Testis (tissue), 3 donors: ENCODE measurements around the gene JAKMIP1. TPM values are rescaled to one million over a fixed set of nuclear protein-coding genes. Genes with fewer than 3 reads are reported as not detected.

Source experiments
- DNase-seq: peaks from one replicate; pipeline ENCODE4 v3.0.0-alpha.2; 2019
- H3K27ac ChIP-seq, 2 donors: fragments of 200-600 bp; sonication (generic); one replicate each; pipeline ENCODE4 v1.5.1; 2019
- H3K27me3 ChIP-seq: fragments of 200-600 bp; sonication (generic); one replicate; pipeline ENCODE4 v1.5.1; 2019
- H3K36me3 ChIP-seq: fragments of 200-600 bp; sonication (generic); one replicate; pipeline ENCODE4 v1.5.1; 2017; ENCODE audit warnings: low read depth; ENCODE audit errors: missing control alignments
- H3K4me1 ChIP-seq: fragments of 200-600 bp; sonication (generic); one replicate; pipeline ENCODE4 v1.5.1; 2019
- H3K4me3 ChIP-seq, 2 donors: fragments of 200-600 bp; sonication (generic); one replicate each; pipeline ENCODE4 v1.5.1; 2017 to 2019
- H3K9me3 ChIP-seq: fragments of 200-600 bp; sonication (generic); one replicate; pipeline ENCODE4 v1.5.1; 2017
- CTCF ChIP-seq, 3 experiments: fragments of 450-650 bp in 2 of 3; fragments of 200-600 bp in 1 of 3; sonication (generic) in 1 of 3; IDR thresholded peaks; one replicate each; pipeline ENCODE4 v1.5.1; 2016 to 2019; ENCODE audit warnings: antibody characterized with exemption in 3 of 3, mild to moderate bottlenecking in 2 of 3, moderate library complexity in 1 of 3
- POLR2A ChIP-seq: fragments of 450-650 bp; IDR thresholded peaks from one replicate; pipeline ENCODE4 v1.6.1; 2017; ENCODE audit warnings: antibody characterized with exemption, mild to moderate bottlenecking, moderate library complexity
- WGBS, 2 donors: methylation state at CpG; one replicate each; pipeline ENCODE4 v1.1.5; 2018; 5-methylcytosine and 5-hydroxymethylcytosine counted together
- intact Hi-C: fragments of 100-400 bp; cut with DNase I; formaldehyde crosslinking; loops from one replicate; pipeline ENCODE4 v1.15.1; 2023; ENCODE audit warnings: low total_unique reads
- polyA plus RNA-seq: library from polyadenylated mRNA; stranded (reverse); fragments of 350-450 nt; fragmentation: Illumina TruSeq; extraction: RNeasy Lipid Tissue Mini Kit (QIAGEN cat#74804); gene quantifications from one replicate; pipeline ENCODE4 v1.2.3, GENCODE V29; 2014; ENCODE audit warnings: low read depth, low replicate concordance; ENCODE audit not compliant: insufficient read depth
- total RNA-seq, 2 donors: library from RNA; depleted of rRNA; stranded (reverse); fragments of >200 nt; gene quantifications; one replicate each; pipeline ENCODE4 v1.2.3, GENCODE V29; 2016

JAKMIP1 gene
- total and polyA plus RNA-seq, 3 donors from 2014 or later, result 10.7 to 18.1 (median 15.2) TPM

- Histone ChIP-seq H3K4me1 (peaks cover 12% of the 10 kb centered on the region), H3K27ac (no peak overlapping the region), H3K4me3 (peak overlapping the region; percentile 53 to 55), H3K9me3 (no peaks in the 10 kb centered on the region), H3K36me3 (no peaks in the 10 kb centered on the region), H3K27me3 (no peaks in the 10 kb centered on the region)
- 5 to 10% methylated on average over 13 to 15 of the region's 15 CpGs for WGBS, 2 donors
- intact Hi-C loops, result no loop called here
- TF ChIP-seq CTCF (IDR thresholded peaks at IDR 0.05) (no peak), POLR2A (no peak)
- no peak for DNase-seq
These were observed 593 bp upstream of the JAKMIP1 start for GRCh38 chr4:6200922-6201362.

DNA sequence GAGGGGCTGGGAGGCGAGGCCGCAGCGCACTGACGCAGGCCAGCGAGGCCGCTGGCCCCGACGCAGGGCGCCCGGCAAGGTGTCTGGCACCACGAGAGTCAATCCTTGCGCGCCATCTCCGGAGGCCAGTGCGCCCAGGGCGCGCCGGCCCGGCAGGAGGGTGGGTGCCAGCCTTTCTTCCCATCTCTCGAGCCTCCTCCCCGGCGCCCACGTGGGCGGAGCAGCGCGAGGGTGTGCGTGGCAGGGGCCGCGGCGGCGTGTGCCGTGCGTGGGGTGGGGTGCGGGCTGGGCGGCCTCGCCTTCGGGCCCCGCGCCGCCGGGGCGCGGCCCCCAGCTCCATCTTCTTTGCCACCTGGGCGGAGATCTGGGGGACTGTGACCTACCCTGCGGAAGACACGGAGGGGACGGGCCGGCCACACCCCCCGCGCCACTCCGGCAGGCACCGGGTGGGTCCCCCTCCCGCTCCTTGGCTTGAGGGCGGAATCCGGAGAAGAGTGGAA is 877 bp downstream of the JAKMIP1 start:
- no peak for TF ChIP-seq POLR2A
- TF ChIP-seq CTCF (IDR thresholded peaks at IDR 0.05), result no peak
- Histone ChIP-seq H3K27me3 (no peaks in the 10 kb centered on the region), H3K4me1 (peaks cover 12% of the 10 kb centered on the region), H3K27ac (no peak overlapping the region), H3K36me3 (no peaks in the 10 kb centered on the region), H3K9me3 (no peaks in the 10 kb centered on the region), H3K4me3 (peak overlapping the region; percentile 55 to 64)
- DNase-seq, result no peak
- intact Hi-C loops, result no loop called here
- WGBS, 2 donors, result 0% methylated on average over 30 of the region's 55 CpGs; no CpG with 5 or more reads in 1 of the 2 donors

- intact Hi-C loops, result no loop called here
- no peak overlapping the region for H3K27ac ChIP-seq
These were observed 1.5 kb downstream of the JAKMIP1 start for GRCh38 chr4:6198768-6199421.

GRCh38 chr4:6198278-6198677 is 2.1 kb downstream of the JAKMIP1 start:
- WGBS, 2 donors, result 36 to 38% methylated on average over 6 of the region's 6 CpGs
- Histone ChIP-seq H3K9me3 (no peaks in the 10 kb centered on the region), H3K36me3 (no peaks in the 10 kb centered on the region), H3K27me3 (no peaks in the 10 kb centered on the region), H3K4me3 (no peak overlapping the region), H3K4me1 (peaks cover 12% of the 10 kb centered on the region), H3K27ac (no peak overlapping the region)
- no peak for DNase-seq
- intact Hi-C loops, result no loop called here
- no peak for TF ChIP-seq CTCF (IDR thresholded peaks at IDR 0.05)
- TF ChIP-seq POLR2A, result no peak

More at GRCh38 chr4:6198768-6199421, 1.5 kb downstream of the JAKMIP1 start:
- DNase-seq, result peak; percentile 93
- H3K27me3 ChIP-seq, result no peaks in the 10 kb centered on the region
- H3K4me3 ChIP-seq, result peak overlapping the region; percentile 55 to 64
- WGBS, 2 donors, result 0 to 1% methylated on average over 20 to 26 of the region's 27 CpGs
- no peaks in the 10 kb centered on the region for H3K9me3 ChIP-seq
- TF ChIP-seq POLR2A, result no peak
- TF ChIP-seq CTCF (IDR thresholded peaks at IDR 0.05), result no peak
- no peaks in the 10 kb centered on the region for H3K36me3 ChIP-seq
- H3K4me1 ChIP-seq, result peaks cover 12% of the 10 kb centered on the region
